Stomach (tissue), 9 donors: ENCODE data around the gene CNDP1. TPM values are rescaled to one million over a fixed set of nuclear protein-coding genes. Genes with fewer than 3 reads are reported as not detected.
"Not testable (repeated sequence)": the region's sequence is repeated elsewhere in the genome, so short reads cannot be mapped to it uniquely, and the experiment has no call there.

ENCODE experiments used
- DNase-seq, 2 donors: peaks; one replicate each; pipeline versions ENCODE4 v3.0.0 to v3.0.0-alpha.2; 2013 to 2019
- H3K27ac ChIP-seq, 5 donors: fragments of 200-600 bp in 4 of 5; sonication (generic) in 4 of 5; one replicate each; pipeline ENCODE4 v1.5.1; 2013 to 2019; ENCODE audit warnings: mild to moderate bottlenecking in 1 of 5, moderate library complexity in 1 of 5
- H3K27me3 ChIP-seq, 3 donors: fragments of 200-600 bp; sonication (generic); one replicate each; pipeline ENCODE4 v1.5.1; 2017 to 2019; ENCODE audit warnings: mixed run types in 1 of 3
- H3K36me3 ChIP-seq, 4 donors: fragments of 200-600 bp; sonication (generic); 1 replicate in 3 of 4; 2 replicates in 1 of 4; pipeline ENCODE4 v1.5.1; 2016 to 2019
- H3K4me1 ChIP-seq, 4 donors: fragments of 200-600 bp; sonication (generic); one replicate each; pipeline ENCODE4 v1.5.1; 2016 to 2019
- H3K4me3 ChIP-seq, 4 donors: fragments of 200-600 bp; sonication (generic) in 3 of 4; one replicate each; pipeline ENCODE4 v1.5.1; 2016 to 2019; ENCODE audit warnings: mild to moderate bottlenecking in 1 of 4
- H3K9me3 ChIP-seq, 4 donors: fragments of 200-600 bp; sonication (generic); one replicate each; pipeline ENCODE4 v1.5.1; 2016 to 2019
- CTCF ChIP-seq, 7 experiments: fragments of 450-650 bp in 4 of 7; fragments of 200-600 bp in 3 of 7; sonication (generic) in 3 of 7; IDR thresholded peaks; one replicate each; pipeline ENCODE4 v1.5.1; 2016 to 2019; ENCODE audit warnings: antibody characterized with exemption in 7 of 7, control low read depth in 2 of 7, mild to moderate bottlenecking in 1 of 7
- EP300 ChIP-seq: sonication (generic); formaldehyde crosslinking; IDR thresholded peaks from one replicate; pipeline ENCODE4 v1.6.1; 2017; ENCODE audit warnings: antibody characterized with exemption
- POLR2A ChIP-seq, 4 donors: fragments of 450-650 bp; IDR thresholded peaks; one replicate each; pipeline ENCODE4 v1.6.1; 2016; ENCODE audit warnings: antibody characterized with exemption in 4 of 4, control low read depth in 2 of 4, mild to moderate bottlenecking in 1 of 4, moderate library complexity in 1 of 4
- POLR2AphosphoS5 ChIP-seq, 3 donors: sonication (generic); formaldehyde crosslinking; IDR thresholded peaks; one replicate each; pipeline ENCODE4 v1.6.1; 2016; ENCODE audit warnings: antibody characterized with exemption in 3 of 3
- WGBS, 5 donors: extraction: QIAGEN DNeasy Blood & Tissue Kit in 3 of 5; methylation state at CpG; one replicate each; pipeline versions ENCODE4 v1.1.5 to v1.1.7; 2013 to 2018; 5-methylcytosine and 5-hydroxymethylcytosine counted together
- intact Hi-C: fragments of 100-400 bp; cut with DNase I; formaldehyde crosslinking; loops from one replicate; pipeline ENCODE4 v1.15.1; 2023; ENCODE audit warnings: low total_unique reads
- polyA plus RNA-seq, 3 donors: library from polyadenylated mRNA; stranded (reverse); fragments of 200-250 nt; gene quantifications; one replicate each; pipeline ENCODE4 v1.2.3, GENCODE V29; 2013
- total RNA-seq, 5 donors: library from RNA; depleted of rRNA; stranded (reverse); fragments of >200 nt; gene quantifications; one replicate each; pipeline versions ENCODE4 v1.1.0 to v1.2.3, GENCODE V29; 2014 to 2016
- donor health status: healthy with polysubstance abuse.
- donor health status: Bipolar disorder and iron deficiency.
- donor health status: healthy.

The CNDP1 gene
- total and polyA plus RNA-seq, 8 donors: 0.13 to 0.72 (median 0.50) TPM; not detected in 5

GRCh38 chr18:74521068-74521725 is 13.1 kb upstream of the CNDP1 start:
- peak in 1 of 2 donors; percentile 23 for DNase-seq
- no peak overlapping the region for H3K4me3 ChIP-seq
- H3K27me3 ChIP-seq: no peaks in the 10 kb centered on the region
- intact Hi-C loops: no loop called here
- WGBS, 5 donors: 90 to 95% (median 95%) methylated on average over 15 of the region's 15 CpGs
- H3K9me3 ChIP-seq: no peaks in the 10 kb centered on the region
- peaks cover 0 to 6% (median 4%) of the 10 kb centered on the region in 4 donors for H3K4me1 ChIP-seq
- H3K27ac ChIP-seq: no peak overlapping the region
- TF ChIP-seq EP300: no peak
- no peak for TF ChIP-seq POLR2AphosphoS5 (IDR thresholded peaks at IDR 0.05)
- no peak for TF ChIP-seq CTCF (IDR thresholded peaks at IDR 0.05)
- TF ChIP-seq POLR2A (IDR thresholded peaks at IDR 0.05): no peak
- peaks cover 40 to 69% (median 55%) of the 10 kb centered on the region in 4 donors for H3K36me3 ChIP-seq

DNA sequence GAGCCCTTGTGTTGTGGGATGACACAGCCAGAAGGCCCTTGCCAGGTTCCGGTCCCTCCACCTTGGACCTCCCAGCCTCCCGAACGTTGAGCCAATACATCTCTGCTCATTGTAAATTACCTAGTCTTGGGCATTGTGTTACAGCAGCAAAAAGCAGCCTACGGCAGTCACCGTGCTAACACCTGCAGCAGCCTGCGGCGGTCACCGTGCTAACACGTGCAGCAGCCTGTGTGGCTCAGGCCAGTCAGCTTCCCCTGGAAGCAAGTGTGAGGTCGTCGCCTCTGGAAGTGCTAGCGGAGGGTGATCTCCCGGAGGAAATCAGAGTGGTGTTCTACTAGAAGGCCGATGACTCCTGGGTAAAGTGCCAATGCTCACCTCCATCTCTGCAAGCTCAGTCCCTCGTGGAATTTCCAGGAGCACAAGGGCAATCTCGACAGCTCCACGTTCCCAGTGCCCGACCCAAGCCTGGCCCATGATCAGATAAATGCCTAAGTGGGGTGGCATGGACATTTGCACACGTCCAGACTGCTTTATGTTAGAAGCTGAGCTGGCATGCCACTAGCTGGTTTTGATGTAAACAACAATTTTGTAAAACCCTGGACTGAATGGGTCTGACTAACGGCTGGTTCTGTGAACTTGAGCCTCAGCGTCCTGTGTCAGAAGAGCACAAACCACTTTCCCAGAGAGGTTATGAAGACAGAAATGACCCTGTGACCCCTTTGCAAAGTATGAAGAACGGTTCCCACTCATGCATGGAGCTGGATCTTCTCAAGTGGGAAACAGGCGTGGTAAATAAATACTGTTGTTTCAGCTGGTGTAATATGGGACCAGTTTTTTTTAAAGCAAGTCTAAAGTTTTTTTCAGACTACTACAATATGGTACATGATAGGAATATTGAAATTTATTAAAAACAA is 11.4 kb upstream of the CNDP1 start:
- peak in 1 of 2 donors; percentile 18 for DNase-seq
- TF ChIP-seq POLR2AphosphoS5 (IDR thresholded peaks at IDR 0.05): no peak
- no peak for TF ChIP-seq POLR2A (IDR thresholded peaks at IDR 0.05)
- TF ChIP-seq CTCF (IDR thresholded peaks at IDR 0.05): no peak
- no peak for TF ChIP-seq EP300
- Histone ChIP-seq H3K27me3 (no peaks in the 10 kb centered on the region), H3K36me3 (peaks cover 25 to 52% (median 38%) of the 10 kb centered on the region in 4 donors), H3K4me3 (no peak overlapping the region), H3K27ac (no peak overlapping the region), H3K4me1 (peaks cover 0 to 6% (median 4%) of the 10 kb centered on the region in 4 donors), H3K9me3 (no peaks in the 10 kb centered on the region)
- 82 to 90% (median 87%) methylated on average over 23 of the region's 23 CpGs for WGBS, 5 donors
- intact Hi-C loops: no loop called here

- peak; percentile 24 to 60 for DNase-seq
- Histone ChIP-seq H3K36me3 (peaks cover 15 to 40% (median 26%) of the 10 kb centered on the region in 4 donors), H3K4me3 (no peak overlapping the region), H3K27ac (peak overlapping the region in 2 of 5 donors; percentile 15 to 50), H3K4me1 (peaks cover 0 to 6% (median 4%) of the 10 kb centered on the region in 4 donors), H3K9me3 (no peaks in the 10 kb centered on the region), H3K27me3 (no peaks in the 10 kb centered on the region)
- intact Hi-C loops: no loop called here
- TF ChIP-seq POLR2A (IDR thresholded peaks at IDR 0.05) (no peak), CTCF (IDR thresholded peaks at IDR 0.05) (no peak), POLR2AphosphoS5 (IDR thresholded peaks at IDR 0.05) (peak in 1 of 3 donors; percentile 28), EP300 (no peak)
- WGBS, 5 donors: 30 to 70% (median 59%) methylated on average over 5 of the region's 5 CpGs
Observed at GRCh38 chr18:74524097-74524496, 10.2 kb upstream of the CNDP1 start.

DNA sequence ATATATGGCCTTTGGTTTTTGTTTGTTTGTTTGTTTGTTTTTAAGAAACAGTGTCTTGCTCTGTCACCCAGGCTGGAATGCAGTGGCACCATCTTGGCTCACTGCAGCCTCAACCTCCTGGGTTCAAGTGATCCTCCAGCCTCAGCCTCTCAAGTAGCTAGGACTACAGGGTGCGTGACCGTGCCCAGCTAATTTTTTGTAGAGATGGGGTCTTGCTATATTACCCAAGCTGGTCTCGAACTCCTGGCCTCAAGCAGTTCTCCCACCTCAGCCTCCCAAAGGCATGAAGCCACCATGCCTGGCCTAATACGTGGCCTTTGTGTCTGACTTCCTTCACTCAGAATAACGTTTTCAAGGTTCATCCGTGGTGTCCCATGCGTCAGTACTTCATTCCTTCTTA is 9.4 kb upstream of the CNDP1 start:
- H3K4me1 ChIP-seq: peaks cover 0 to 11% (median 5%) of the 10 kb centered on the region in 4 donors
- H3K27ac ChIP-seq: not testable (repeated sequence)
- 95 to 98% (median 96%) methylated on average over 7 of the region's 7 CpGs for WGBS, 5 donors

More for the DNA sequence above, 9.4 kb upstream of the CNDP1 start:
- H3K9me3 ChIP-seq, H3K4me3 ChIP-seq, intact Hi-C loops, H3K27me3 ChIP-seq: not testable (repeated sequence)
- peaks cover 6 to 32% (median 18%) of the 10 kb centered on the region in 4 donors for H3K36me3 ChIP-seq
- peak in 1 of 2 donors; percentile 22 for DNase-seq
